ENCODE measurements around the gene TMLHE.
"Not testable (repeated sequence)": the region's sequence is repeated elsewhere in the genome, so short reads cannot be mapped to it uniquely, and the experiment has no call there.

GRCh38 chrX:155641371-155641770 lies 28.6 kb upstream of the TMLHE start:
- TF ChIP-seq, protein P1, sequence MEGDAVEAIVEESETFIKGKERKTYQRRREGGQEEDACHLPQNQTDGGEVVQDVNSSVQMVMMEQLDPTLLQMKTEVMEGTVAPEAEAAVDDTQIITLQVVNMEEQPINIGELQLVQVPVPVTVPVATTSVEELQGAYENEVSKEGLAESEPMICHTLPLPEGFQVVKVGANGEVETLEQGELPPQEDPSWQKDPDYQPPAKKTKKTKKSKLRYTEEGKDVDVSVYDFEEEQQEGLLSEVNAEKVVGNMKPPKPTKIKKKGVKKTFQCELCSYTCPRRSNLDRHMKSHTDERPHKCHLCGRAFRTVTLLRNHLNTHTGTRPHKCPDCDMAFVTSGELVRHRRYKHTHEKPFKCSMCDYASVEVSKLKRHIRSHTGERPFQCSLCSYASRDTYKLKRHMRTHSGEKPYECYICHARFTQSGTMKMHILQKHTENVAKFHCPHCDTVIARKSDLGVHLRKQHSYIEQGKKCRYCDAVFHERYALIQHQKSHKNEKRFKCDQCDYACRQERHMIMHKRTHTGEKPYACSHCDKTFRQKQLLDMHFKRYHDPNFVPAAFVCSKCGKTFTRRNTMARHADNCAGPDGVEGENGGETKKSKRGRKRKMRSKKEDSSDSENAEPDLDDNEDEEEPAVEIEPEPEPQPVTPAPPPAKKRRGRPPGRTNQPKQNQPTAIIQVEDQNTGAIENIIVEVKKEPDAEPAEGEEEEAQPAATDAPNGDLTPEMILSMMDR (conservative IDR thresholded peaks at IDR 0.05; ENCODE audit: low read depth, low read length) = not testable (repeated sequence)
- TF ChIP-seq EZH2 (IDR thresholded peaks at IDR 0.05; ENCODE audit: borderline replicate concordance, low read depth, low read length, poor library complexity, severe bottlenecking) = not testable (repeated sequence)

Data from A673 (cell line).